Measurements from ENCODE around the gene TTC7B.

DNA sequence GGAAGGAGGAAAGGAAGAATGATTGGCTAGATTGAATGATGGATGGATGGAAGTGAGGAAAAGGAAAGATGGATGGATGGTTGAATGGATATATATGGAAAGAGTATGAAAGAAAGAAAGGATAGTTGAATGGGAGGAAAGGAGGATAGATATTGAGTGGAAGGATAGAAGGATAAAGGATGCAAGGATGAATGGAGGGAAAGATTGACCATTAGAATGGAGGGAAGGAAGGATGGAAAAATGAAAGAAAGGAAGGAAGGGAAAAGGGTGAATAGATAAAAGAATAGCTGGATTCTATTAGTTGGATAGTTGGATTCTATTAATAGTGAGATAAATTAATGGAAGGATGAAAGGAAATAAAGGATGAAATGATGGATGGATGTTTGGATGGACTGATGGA, 313.5 kb downstream of the TTC7B start:
- TF ChIP-seq POLR2AphosphoS5 (IDR thresholded peaks at IDR 0.05; ENCODE audit: low read depth, low read length) (no peak), SP4 (IDR thresholded peaks at IDR 0.05; ENCODE audit: low read length) (no peak), POLR2A (IDR thresholded peaks at IDR 0.05; ENCODE audit: control extremely low read depth in 1 of 2, low read depth in 2 of 2, low read length in 2 of 2) (no peak), EZH2 (IDR thresholded peaks at IDR 0.05; ENCODE audit: low read depth, low read length, severe bottlenecking) (no peak), TAF1 (IDR thresholded peaks at IDR 0.05; ENCODE audit: low read depth, low read length) (no peak), RAD21 (IDR thresholded peaks at IDR 0.05 in 1 of 2, conservative IDR thresholded peaks at IDR 0.05 in 1 of 2; ENCODE audit: low read depth in 2 of 2, low read length in 2 of 2) (no peak), EP300 (IDR thresholded peaks at IDR 0.05; ENCODE audit: borderline replicate concordance in 1 of 2, low read depth in 2 of 2, low read length in 2 of 2) (no peak), SIN3A (conservative IDR thresholded peaks at IDR 0.05 in 1 of 2, IDR thresholded peaks at IDR 0.05 in 1 of 2; ENCODE audit: low read depth in 1 of 2, low read length in 2 of 2) (no peak), SRF (IDR thresholded peaks at IDR 0.05; ENCODE audit: low read depth, low read length) (no peak), EGR1 (IDR thresholded peaks at IDR 0.05; ENCODE audit: borderline replicate concordance, low read depth, low read length) (no peak)
- TF ChIP-seq, protein P1, sequence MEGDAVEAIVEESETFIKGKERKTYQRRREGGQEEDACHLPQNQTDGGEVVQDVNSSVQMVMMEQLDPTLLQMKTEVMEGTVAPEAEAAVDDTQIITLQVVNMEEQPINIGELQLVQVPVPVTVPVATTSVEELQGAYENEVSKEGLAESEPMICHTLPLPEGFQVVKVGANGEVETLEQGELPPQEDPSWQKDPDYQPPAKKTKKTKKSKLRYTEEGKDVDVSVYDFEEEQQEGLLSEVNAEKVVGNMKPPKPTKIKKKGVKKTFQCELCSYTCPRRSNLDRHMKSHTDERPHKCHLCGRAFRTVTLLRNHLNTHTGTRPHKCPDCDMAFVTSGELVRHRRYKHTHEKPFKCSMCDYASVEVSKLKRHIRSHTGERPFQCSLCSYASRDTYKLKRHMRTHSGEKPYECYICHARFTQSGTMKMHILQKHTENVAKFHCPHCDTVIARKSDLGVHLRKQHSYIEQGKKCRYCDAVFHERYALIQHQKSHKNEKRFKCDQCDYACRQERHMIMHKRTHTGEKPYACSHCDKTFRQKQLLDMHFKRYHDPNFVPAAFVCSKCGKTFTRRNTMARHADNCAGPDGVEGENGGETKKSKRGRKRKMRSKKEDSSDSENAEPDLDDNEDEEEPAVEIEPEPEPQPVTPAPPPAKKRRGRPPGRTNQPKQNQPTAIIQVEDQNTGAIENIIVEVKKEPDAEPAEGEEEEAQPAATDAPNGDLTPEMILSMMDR (IDR thresholded peaks at IDR 0.05; ENCODE audit: control extremely low read depth in 1 of 3, insufficient read depth in 1 of 3, low read depth in 1 of 3, low read length in 3 of 3): no peak
- TF ChIP-seq, protein P2, sequence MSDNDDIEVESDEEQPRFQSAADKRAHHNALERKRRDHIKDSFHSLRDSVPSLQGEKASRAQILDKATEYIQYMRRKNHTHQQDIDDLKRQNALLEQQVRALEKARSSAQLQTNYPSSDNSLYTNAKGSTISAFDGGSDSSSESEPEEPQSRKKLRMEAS (IDR thresholded peaks at IDR 0.05): no peak
